ENCODE measurements around the gene SERINC5. TPM values are rescaled to one million over a fixed set of nuclear protein-coding genes. Genes with fewer than 3 reads are reported as not detected.

SERINC5 gene
- total RNA-seq, 2 experiments from 2014 or later = 32.4 to 33.1 TPM

GRCh38 chr5:80225934-80226326, 29.9 kb downstream of the SERINC5 start:
- DNase-seq = no peak
- intact Hi-C loops (cut with micrococcal nuclease) = no loop called here
- Mint-ChIP-seq H3K4me3 (peak overlapping the region; percentile 52), H3K27ac (peak overlapping the region; percentile 79), H3K27me3 (no peaks in the 10 kb centered on the region), H3K9me3 (no peaks in the 10 kb centered on the region), H3K36me3 (ENCODE audit: low read depth) (peaks cover 7% of the 10 kb centered on the region), H3K4me1 (ENCODE audit: low read depth) (peaks cover 58% of the 10 kb centered on the region)
- peak; percentile 62 for ATAC-seq
- TF ChIP-seq CTCF (IDR thresholded peaks at IDR 0.05) = no peak
- ChIA-PET CTCF (interaction anchor here (0.7 kb wide), 2 partner anchors 29 to 134 kb away, joined by 3 read pairs; no protein-coding TSS in a partner anchor), POLR2A (interaction anchor here (1.8 kb wide), 1 partner anchor 13 kb away, joined by 5 read pairs; no protein-coding TSS in a partner anchor)

- H3K36me3 Mint-ChIP-seq (ENCODE audit: low read depth) = peaks cover 9% of the 10 kb centered on the region
- POLR2A ChIA-PET = interaction anchor here (0.7 kb wide), 1 partner anchor 15 kb away, joined by 3 read pairs; no protein-coding TSS in a partner anchor
- peak overlapping the region; percentile 52 for H3K4me3 Mint-ChIP-seq
- ATAC-seq (peak; percentile 5), DNase-seq (no peak)
- peaks cover 58% of the 10 kb centered on the region for H3K4me1 Mint-ChIP-seq (ENCODE audit: low read depth)
- no peaks in the 10 kb centered on the region for H3K27me3 Mint-ChIP-seq
- no peak for TF ChIP-seq CTCF (IDR thresholded peaks at IDR 0.05)
- no peaks in the 10 kb centered on the region for H3K9me3 Mint-ChIP-seq
- intact Hi-C loops (cut with micrococcal nuclease) = no loop called here
- CTCF ChIA-PET = interaction anchor here (0.7 kb wide), 2 partner anchors 30 to 134 kb away, joined by 3 read pairs; no protein-coding TSS in a partner anchor
- peak overlapping the region; percentile 79 for H3K27ac Mint-ChIP-seq
These were observed 30.5 kb downstream of the SERINC5 start for GRCh38 chr5:80225189-80225933.

- H3K27ac Mint-ChIP-seq = no peak overlapping the region
- DNase-seq (no peak), ATAC-seq (no peak)
- no peaks in the 10 kb centered on the region for H3K9me3 Mint-ChIP-seq
- H3K27me3 Mint-ChIP-seq = no peaks in the 10 kb centered on the region
- H3K4me1 Mint-ChIP-seq (ENCODE audit: low read depth) = peaks cover 60% of the 10 kb centered on the region
- ChIA-PET CTCF (interaction anchor here (0.7 kb wide), 1 partner anchor 17 kb away, joined by 3 read pairs; no protein-coding TSS in a partner anchor), POLR2A (interaction anchor here (0.6 kb wide), 1 partner anchor 24 kb away, joined by 3 read pairs; no protein-coding TSS in a partner anchor)
- peaks cover 15% of the 10 kb centered on the region for H3K36me3 Mint-ChIP-seq (ENCODE audit: low read depth)
- no peak for TF ChIP-seq CTCF (IDR thresholded peaks at IDR 0.05)
- intact Hi-C loops (cut with micrococcal nuclease) = no loop called here
- H3K4me3 Mint-ChIP-seq = no peak overlapping the region
These were observed 32.3 kb downstream of the SERINC5 start for GRCh38 chr5:80223561-80223960.

- Mint-ChIP-seq H3K36me3 (ENCODE audit: low read depth) (peaks cover 16% of the 10 kb centered on the region), H3K9me3 (no peaks in the 10 kb centered on the region), H3K27ac (peak overlapping the region; percentile 17), H3K4me3 (no peak overlapping the region), H3K4me1 (ENCODE audit: low read depth) (peaks cover 68% of the 10 kb centered on the region), H3K27me3 (no peaks in the 10 kb centered on the region)
- POLR2A ChIA-PET = interaction anchor here (2.5 to 7.0 kb wide), 2 partner anchors 11 to 35 kb away, joined by 6 to 50 read pairs; partner anchors contain the start of gene SERINC5
- intact Hi-C loops (cut with micrococcal nuclease) = no loop called here
- ATAC-seq (no peak), DNase-seq (no peak)
- CTCF ChIA-PET = interaction anchor here (1.0 to 4.1 kb wide), 6 partner anchors 10 to 48 kb away, joined by 3 to 19 read pairs (median 4); no protein-coding TSS in a partner anchor
- TF ChIP-seq CTCF (IDR thresholded peaks at IDR 0.05) = no peak
These were observed 35.5 kb downstream of the SERINC5 start for GRCh38 chr5:80220245-80220897.

All from activated CD8-positive, alpha-beta T cell treated with anti-CD3 and anti-CD28 coated beads for 36 hours (primary cell).